K562 (cell line): Measurements from ENCODE around the gene VEGFA. TPM values are rescaled to one million over a fixed set of nuclear protein-coding genes. Genes with fewer than 3 reads are reported as not detected.

Experiments used
- ARID1B ChIP-seq: fragments of 450-650 bp; IDR thresholded peaks from 2 replicates; pipeline ENCODE4 v1.6.1; 2016; ENCODE audit warnings: antibody characterized with exemption, mild to moderate bottlenecking, inconsistent platforms
- ATF1 ChIP-seq, 2 experiments: fragments of 450-650 bp in 1 of 2; IDR thresholded peaks; 2 replicates each; pipeline ENCODE4 v1.6.1; 2016; ENCODE audit warnings: missing compliant biosample characterization in 1 of 2, missing genetic modification characterization in 1 of 2
- CBFA2T3 ChIP-seq: fragments of 450-650 bp; IDR thresholded peaks from 2 replicates; pipeline ENCODE4 v1.6.1; 2017
- CHAMP1 ChIP-seq: fragments of 450-650 bp; IDR thresholded peaks from 2 replicates; pipeline ENCODE4 v1.6.1; 2016; ENCODE audit warnings: mild to moderate bottlenecking
- CREBBP ChIP-seq: IDR thresholded peaks from one replicate; pipeline ENCODE4 v1.6.1; 2012; ENCODE audit warnings: low read depth, mild to moderate bottlenecking, control low read depth, inconsistent platforms, low read length
- EGR1 ChIP-seq: fragments of 450-650 bp; conservative IDR thresholded peaks from 2 replicates; pipeline ENCODE4 v1.6.1; 2017; ENCODE audit warnings: mild to moderate bottlenecking
- FOXK2 ChIP-seq, 2 experiments: fragments of 450-650 bp; IDR thresholded peaks in 1 of 2; conservative IDR thresholded peaks in 1 of 2; 2 replicates each; pipeline ENCODE4 v1.6.1; 2016; ENCODE audit warnings: low read depth in 2 of 2, mild to moderate bottlenecking in 1 of 2
- JUN ChIP-seq, 2 experiments: sonication (generic) in 1 of 2; formaldehyde crosslinking in 1 of 2; IDR thresholded peaks; 2 replicates each; pipeline versions ENCODE4 v1.6.1 to v1.8.0; 2012 to 2022; ENCODE audit warnings: borderline replicate concordance in 2 of 2, mild to moderate bottlenecking in 2 of 2, improper control_type of control experiment in 1 of 2, low read depth in 1 of 2, low read length in 1 of 2, missing genetic modification reagents in 1 of 2
- JUNB ChIP-seq: fragments of 450-650 bp; formaldehyde crosslinking; conservative IDR thresholded peaks from 2 replicates; pipeline ENCODE4 v1.4.0; 2020; ENCODE audit warnings: mild to moderate bottlenecking
- NR4A1 ChIP-seq, 2 experiments: fragments of 250-450 bp in 1 of 2; fragments of 450-650 bp in 1 of 2; sonication (Bioruptor Pico) in 1 of 2; IDR thresholded peaks; 2 replicates each; pipeline versions ENCODE4 v1.4.0 to v1.6.1; 2016 to 2020; ENCODE audit warnings: mild to moderate bottlenecking in 2 of 2, missing compliant biosample characterization in 1 of 2, missing genetic modification characterization in 1 of 2, moderate library complexity in 1 of 2
- SMARCA4 ChIP-seq: fragments of 450-650 bp; IDR thresholded peaks from 2 replicates; pipeline ENCODE4 v1.6.1; 2016
- SMC3 ChIP-seq: conservative IDR thresholded peaks from 2 replicates; pipeline ENCODE4 v1.6.1; 2011; ENCODE audit warnings: low read depth, low read length, improper control_type of control experiment; ENCODE audit not compliant: insufficient read depth
- SRSF1 ChIP-seq: fragments of 200-400 bp; formaldehyde crosslinking; IDR thresholded peaks from 2 replicates; pipeline ENCODE4 v1.6.1; 2017; ENCODE audit warnings: mild to moderate bottlenecking, low read depth, low read length, moderate library complexity
- ZFP36 ChIP-seq: fragments of 150-350 bp; IDR thresholded peaks from 2 replicates; pipeline ENCODE4 v1.6.1; 2018; ENCODE audit warnings: low read length, low read depth; ENCODE audit not compliant: partially characterized antibody
- ZNF609 ChIP-seq: sonication (generic); formaldehyde crosslinking; IDR thresholded peaks from 2 replicates; pipeline ENCODE4 v1.8.1; 2023; ENCODE audit warnings: missing genetic modification reagents, mild to moderate bottlenecking, borderline replicate concordance
- polyA plus RNA-seq, 8 experiments: library from polyadenylated mRNA; depleted of rRNA in 4 of 8; stranded (reverse) in 5 of 8; unstranded in 3 of 8; fragments of >200 nt; fragmentation: Nextera tagmentation in 2 of 8; fragmentation: Illumina TruSeq in 1 of 8; extraction: Ambion mirVana in 2 of 8; extraction: Trizol in 1 of 8; gene quantifications; 2 replicates each; pipeline versions ENCODE4 v1.2.1 to v1.2.3, GENCODE V29; 2011 to 2014; ENCODE audit warnings: inconsistent platforms in 1 of 8, missing spikeins in 1 of 8
- total RNA-seq, 7 experiments: library from RNA; depleted of rRNA in 6 of 7; stranded (reverse); fragments of >200 nt in 6 of 7; fragmentation: Illumina TruSeq in 2 of 7; extraction: Trizol in 2 of 7; gene quantifications; 2 replicates each; pipeline versions ENCODE4 v1.2.1 to v1.2.3, GENCODE V29; 2011 to 2021; ENCODE audit warnings: low replicate concordance in 1 of 7
- TF ChIP-seq, protein P1 (sequence below): sonication (generic); formaldehyde crosslinking; IDR thresholded peaks from 2 replicates; pipeline ENCODE4 v1.9.0; 2022; ENCODE audit warnings: mild to moderate bottlenecking, missing genetic modification reagents

Gene VEGFA
- total and polyA plus RNA-seq, 9 of the 15 experiments (the other 6 are each of a cell fraction or from before 2014, with no cell fraction given): 14.0 to 271 (median 124) TPM

- TF ChIP-seq CHAMP1 (no peak), SMARCA4 (peak; percentile 51; the same call in 1 of the 2 replicates), ATF1 (CRISPR knock-in tag; IDR thresholded peaks at IDR 0.05) (peak; percentile 45; the same call in 1 of the 2 replicates), ATF1 (tag; IDR thresholded peaks at IDR 0.05) (peak; percentile 95), ZNF609 (no peak), JUNB (CRISPR knock-in tag) (peak; percentile 96), CBFA2T3 (peak; percentile 32; the same call in 1 of the 2 replicates), JUN (IDR thresholded peaks at IDR 0.05; ENCODE audit: borderline replicate concordance, low read depth, low read length) (peak; percentile 98), JUN (CRISPR knock-in tag; IDR thresholded peaks at IDR 0.05; ENCODE audit: borderline replicate concordance) (no peak), EGR1 (no peak), SRSF1 (no peak), NR4A1 (CRISPR knock-in tag; IDR thresholded peaks at IDR 0.05) (0 out of 2 replicates have a peak, but pooled peaks have one; percentile 17), NR4A1 (tag; IDR thresholded peaks at IDR 0.05) (no peak), ARID1B (peak; percentile 62), CREBBP (no peak), SMC3 (no peak), FOXK2 (conservative IDR thresholded peaks at IDR 0.05 in 1 of 2, IDR thresholded peaks at IDR 0.05 in 1 of 2; ENCODE audit: low read depth in 2 of 2) (peak; percentile 24 to 81; a peak in 2 of 4 replicates), ZFP36 (no peak)
- TF ChIP-seq, protein P1, sequence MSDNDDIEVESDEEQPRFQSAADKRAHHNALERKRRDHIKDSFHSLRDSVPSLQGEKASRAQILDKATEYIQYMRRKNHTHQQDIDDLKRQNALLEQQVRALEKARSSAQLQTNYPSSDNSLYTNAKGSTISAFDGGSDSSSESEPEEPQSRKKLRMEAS (CRISPR knock-in tag): peak; percentile 53; the same call in 1 of the 2 replicates
These were observed 39.6 kb downstream of the VEGFA start (continued) for GRCh38 chr6:43809417-43810305.
